H9 (cell line): ENCODE data around the gene LHPP. TPM values are rescaled to one million over a fixed set of nuclear protein-coding genes. Genes with fewer than 3 reads are reported as not detected.

Experiments used
- DNase-seq: peaks from one replicate; pipeline ENCODE4 v3.0.0-alpha.2; 2017
- H2AFZ ChIP-seq: one replicate; pipeline ENCODE4 v1.6.1; 2013; ENCODE audit warnings: mild to moderate bottlenecking, low read length, control low read depth, moderate library complexity
- H2AK5ac ChIP-seq: 2 replicates; pipeline ENCODE4 v1.6.1; 2013; ENCODE audit warnings: low read length, control low read depth, mixed read lengths; ENCODE audit not compliant: insufficient read length
- H2BK120ac ChIP-seq: one replicate; pipeline ENCODE4 v1.6.1; 2013; ENCODE audit warnings: low read depth, mild to moderate bottlenecking, low read length, control low read depth, inconsistent platforms; ENCODE audit not compliant: poor library complexity, severe bottlenecking
- H2BK12ac ChIP-seq: 2 replicates; pipeline ENCODE4 v1.6.1; 2013; ENCODE audit warnings: low read length, control low read depth, mixed read lengths, low read depth; ENCODE audit not compliant: insufficient read length
- H2BK15ac ChIP-seq: 2 replicates; pipeline ENCODE4 v1.6.1; 2013; ENCODE audit warnings: low read depth, low read length, control low read depth
- H2BK20ac ChIP-seq: one replicate; pipeline ENCODE4 v1.6.1; 2013; ENCODE audit warnings: low read depth, mild to moderate bottlenecking, low read length, control low read depth, inconsistent platforms; ENCODE audit not compliant: poor library complexity, severe bottlenecking
- H2BK5ac ChIP-seq: 2 replicates; pipeline ENCODE4 v1.6.1; 2013; ENCODE audit warnings: low read length, control low read depth, mixed read lengths; ENCODE audit not compliant: insufficient read length
- H3K14ac ChIP-seq: 2 replicates; pipeline ENCODE4 v1.6.1; 2013; ENCODE audit warnings: low read length, control low read depth; ENCODE audit not compliant: insufficient read depth
- H3K18ac ChIP-seq: 2 replicates; pipeline ENCODE4 v1.6.1; 2013; ENCODE audit warnings: low read depth, mild to moderate bottlenecking, mixed read lengths, low read length, control low read depth; ENCODE audit not compliant: insufficient read length
- H3K23ac ChIP-seq: 2 replicates; pipeline ENCODE4 v1.6.1; 2013; ENCODE audit warnings: low read length, control low read depth, mixed read lengths, low read depth; ENCODE audit not compliant: insufficient read length
- H3K23me2 ChIP-seq: 2 replicates; pipeline ENCODE4 v1.6.1; 2013; ENCODE audit warnings: low read depth, mild to moderate bottlenecking, mixed read lengths, low read length, control low read depth; ENCODE audit not compliant: insufficient read length, poor library complexity, severe bottlenecking
- H3K27ac ChIP-seq: 2 replicates; pipeline ENCODE4 v1.5.1; 2013; ENCODE audit warnings: low read length, control low read depth, mixed read lengths, low read depth; ENCODE audit not compliant: insufficient read length
- H3K27me3 ChIP-seq: 2 replicates; pipeline ENCODE4 v1.6.1; 2013; ENCODE audit warnings: low read length, control low read depth, inconsistent platforms; ENCODE audit not compliant: insufficient read depth
- H3K4ac ChIP-seq: 2 replicates; pipeline ENCODE4 v1.6.1; 2013; ENCODE audit warnings: low read depth, mild to moderate bottlenecking, control low read depth, inconsistent platforms, low read length, moderate library complexity
- H3K4me1 ChIP-seq: 2 replicates; pipeline ENCODE4 v1.6.1; 2013; ENCODE audit warnings: low read length, control low read depth, inconsistent platforms; ENCODE audit not compliant: insufficient read depth
- H3K4me2 ChIP-seq: 2 replicates; pipeline ENCODE4 v1.6.1; 2013; ENCODE audit warnings: low read length, control low read depth, mixed read lengths; ENCODE audit not compliant: insufficient read length, insufficient read depth
- H3K56ac ChIP-seq: 2 replicates; pipeline ENCODE4 v1.6.1; 2013; ENCODE audit warnings: low read depth, mild to moderate bottlenecking, mixed read lengths, low read length, control low read depth; ENCODE audit not compliant: insufficient read length
- H3K79me1 ChIP-seq: 2 replicates; pipeline ENCODE4 v1.6.1; 2013; ENCODE audit warnings: low read depth, mild to moderate bottlenecking, moderate library complexity, low read length, control low read depth, inconsistent platforms; ENCODE audit not compliant: insufficient read depth, poor library complexity, severe bottlenecking
- H3K79me2 ChIP-seq: 2 replicates; pipeline ENCODE4 v1.6.1; 2013; ENCODE audit warnings: low read length, control low read depth, inconsistent platforms; ENCODE audit not compliant: insufficient read depth
- H3K9ac ChIP-seq: 2 replicates; pipeline ENCODE4 v1.6.1; 2013; ENCODE audit warnings: low read length, control low read depth, mixed read lengths; ENCODE audit not compliant: insufficient read length; ENCODE audit errors: extremely low read depth
- H3K9me3 ChIP-seq: one replicate; pipeline ENCODE4 v1.6.1; 2013; ENCODE audit warnings: low read depth, low read length, inconsistent platforms; ENCODE audit not compliant: control insufficient read depth
- H3T11ph ChIP-seq: one replicate; pipeline ENCODE4 v1.6.1; 2013; ENCODE audit warnings: mild to moderate bottlenecking, low read length, control low read depth, inconsistent platforms
- H4K20me1 ChIP-seq: one replicate; pipeline ENCODE4 v1.6.1; 2013; ENCODE audit not compliant: control insufficient read depth, insufficient read length, insufficient read depth
- H4K5ac ChIP-seq: 2 replicates; pipeline ENCODE4 v1.6.1; 2013; ENCODE audit warnings: low read depth, mild to moderate bottlenecking, mixed read lengths, low read length, control low read depth; ENCODE audit not compliant: insufficient read length
- H4K8ac ChIP-seq: replicated peaks from 2 replicates; pipeline ENCODE4 v1.6.1; 2013; ENCODE audit warnings: low read length, control low read depth, mixed read lengths, low read depth; ENCODE audit not compliant: insufficient read length
- H4K91ac ChIP-seq: 2 replicates; pipeline ENCODE4 v1.6.1; 2013; ENCODE audit warnings: low read depth, mild to moderate bottlenecking, moderate library complexity, mixed read lengths, low read length, control low read depth; ENCODE audit not compliant: insufficient read length
- H3K27ac Mint-ChIP-seq, 3 experiments: 2 replicates in 2 of 3; 3 replicates in 1 of 3; pipeline ENCODE4 v1.8.0; 2020 to 2021; ENCODE audit warnings: mixed read lengths in 3 of 3, mild to moderate bottlenecking in 1 of 3, moderate library complexity in 1 of 3
- H3K27me3 Mint-ChIP-seq: 2 replicates; pipeline ENCODE4 v1.8.0; 2021; ENCODE audit warnings: low read depth, mild to moderate bottlenecking, moderate library complexity, mixed read lengths
- H3K36me3 Mint-ChIP-seq, 3 experiments: 2 replicates in 2 of 3; 3 replicates in 1 of 3; pipeline ENCODE4 v1.8.0; 2020 to 2021; ENCODE audit warnings: low read depth in 3 of 3, mixed read lengths in 3 of 3; ENCODE audit not compliant: insufficient read depth in 1 of 3
- H3K4me1 Mint-ChIP-seq, 2 experiments: 2 replicates each; pipeline ENCODE4 v1.8.0; 2020; ENCODE audit warnings: mixed read lengths in 2 of 2
- H3K4me3 Mint-ChIP-seq, 2 experiments: 2 replicates in 1 of 2; 3 replicates in 1 of 2; pipeline ENCODE4 v1.8.0; 2020 to 2021; ENCODE audit warnings: mild to moderate bottlenecking in 2 of 2, mixed read lengths in 2 of 2, moderate library complexity in 1 of 2
- H3K9me3 Mint-ChIP-seq, 2 experiments: 2 replicates in 1 of 2; 3 replicates in 1 of 2; pipeline ENCODE4 v1.8.0; 2020; ENCODE audit warnings: mild to moderate bottlenecking in 2 of 2, mixed read lengths in 2 of 2, moderate library complexity in 1 of 2
- CTCF ChIP-seq: fragments of 200-600 bp; sonication (generic); conservative IDR thresholded peaks from 3 replicates; pipeline ENCODE4 v1.8.0; 2021; ENCODE audit warnings: antibody characterized with exemption, mild to moderate bottlenecking
- WGBS: extraction: QIAGEN DNeasy Blood & Tissue Kit; methylation state at CpG from one replicate; pipeline ENCODE4 v1.1.7; 2013; ENCODE audit warnings: missing lambda C conversion rate, low lambda C conversion rate, mixed read lengths; ENCODE audit not compliant: insufficient read length; ENCODE audit errors: extremely low coverage; 5-methylcytosine and 5-hydroxymethylcytosine counted together
- total RNA-seq: library from RNA; stranded (reverse); gene quantifications from 2 replicates; pipeline ENCODE4 v1.2.1, GENCODE V29; 2021

The LHPP gene
- total RNA-seq, 1 experiment from 2014 or later, result 29.6 TPM

DNA sequence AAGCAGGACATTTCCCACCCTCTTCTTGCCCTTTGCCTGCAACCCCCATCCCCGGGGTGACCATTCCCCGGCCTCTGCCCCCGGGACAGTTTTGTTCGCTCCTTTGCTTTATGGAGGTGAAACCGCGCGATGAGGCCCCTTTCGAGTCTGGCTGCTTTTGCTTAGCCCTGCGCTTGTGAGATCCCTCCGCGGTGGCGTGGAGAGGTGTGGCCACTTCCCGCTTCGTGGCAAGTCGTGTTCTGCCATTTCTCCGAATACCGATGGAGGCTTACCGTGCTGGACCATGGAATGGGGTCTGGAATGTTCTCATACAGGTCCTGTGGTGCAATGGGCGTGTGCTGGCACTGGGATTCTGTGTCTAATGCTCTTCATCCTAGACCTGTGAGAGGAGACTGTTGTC lies 106.7 kb downstream of the LHPP start:
- no peak overlapping the region for H2BK15ac ChIP-seq
- H3K23me2 ChIP-seq, result no peaks in the 10 kb centered on the region
- H3K14ac ChIP-seq, result no peak overlapping the region
- no peak overlapping the region for H2BK5ac ChIP-seq
- no peak overlapping the region for H3T11ph ChIP-seq
- H3K4me1 ChIP-seq, result peaks cover 6% of the 10 kb centered on the region; the same call in 1 of the 2 replicates
- no peak overlapping the region for H3K4ac ChIP-seq
- no peaks in the 10 kb centered on the region for H3K79me2 ChIP-seq
- no peak overlapping the region for H4K5ac ChIP-seq
- DNase-seq, result no peak
- H3K27me3 ChIP-seq, result no peaks in the 10 kb centered on the region
- no peak overlapping the region for H3K9ac ChIP-seq
- H3K79me1 ChIP-seq, result no peaks in the 10 kb centered on the region
- no peak overlapping the region for H2BK12ac ChIP-seq
- H3K27ac Mint-ChIP-seq, result no peak overlapping the region; a peak in 1 of 7 replicates
- no peak overlapping the region for H4K91ac ChIP-seq
- no peak overlapping the region for H2AFZ ChIP-seq
- TF ChIP-seq CTCF, result no peak
- H2BK120ac ChIP-seq, result no peak overlapping the region
- no peaks in the 10 kb centered on the region; the same call in 1 of the 2 replicates for H3K27me3 Mint-ChIP-seq
- peaks cover 14 to 15% of the 10 kb centered on the region in 2 experiments for H3K4me1 Mint-ChIP-seq
- H3K27ac ChIP-seq, result no peak overlapping the region
- H2BK20ac ChIP-seq, result no peak overlapping the region
- peaks cover 0 to 3% of the 10 kb centered on the region in 2 experiments; a peak in 2 of 5 replicates for H3K9me3 Mint-ChIP-seq
- H3K4me2 ChIP-seq, result no peak overlapping the region
- WGBS, result no CpG with 5 or more reads among the region's 19 CpGs
- H2AK5ac ChIP-seq, result no peak overlapping the region
- no peak overlapping the region for H3K23ac ChIP-seq
- H4K20me1 ChIP-seq, result no peaks in the 10 kb centered on the region
- H3K4me3 Mint-ChIP-seq, result no peak overlapping the region
- no peaks in the 10 kb centered on the region for H3K36me3 Mint-ChIP-seq
- no peak overlapping the region for H3K18ac ChIP-seq
- no peak overlapping the region for H3K56ac ChIP-seq
- no peak overlapping the region for H4K8ac ChIP-seq
- no peaks in the 10 kb centered on the region for H3K9me3 ChIP-seq
